ENCODE results near the gene YTHDC2. TPM values are rescaled to one million over a fixed set of nuclear protein-coding genes. Genes with fewer than 3 reads are reported as not detected.

YTHDC2 gene
- total and polyA plus RNA-seq, 10 of the 15 experiments (the other 5 are each of a cell fraction or from before 2014, with no cell fraction given) = 3.8 to 25.8 (median 16.4) TPM

GRCh38 chr5:113617191-113617796 lies 103.8 kb downstream of the YTHDC2 start:
- in situ Hi-C loops (cut with MboI) (no loop called here), intact Hi-C loops (cut with micrococcal nuclease; ENCODE audit: unreplicated experiment) (no loop called here)
- Histone ChIP-seq H2AFZ (ENCODE audit: control insufficient read depth, low read depth, low read length) (no peak overlapping the region), H3K9me3 (replicated peaks; ENCODE audit: control insufficient read depth, insufficient read depth, low read length) (no peaks in the 10 kb centered on the region), H3K4me3 (no peak overlapping the region), H3K27me3 (replicated peaks in 1 of 2; ENCODE audit: control insufficient read depth in 2 of 2, insufficient read depth in 2 of 2, low read length in 1 of 2) (no peaks in the 10 kb centered on the region), H3K4me1 (ENCODE audit: control insufficient read depth, insufficient read depth, low read length) (no peaks in the 10 kb centered on the region), H4K20me1 (ENCODE audit: control insufficient read depth, insufficient read depth) (no peaks in the 10 kb centered on the region), H3K4me2 (ENCODE audit: control insufficient read depth, insufficient read depth) (no peak overlapping the region), H3K79me2 (ENCODE audit: control insufficient read depth, insufficient read depth, low read length) (no peaks in the 10 kb centered on the region), H3K9ac (ENCODE audit: control insufficient read depth, insufficient read depth, low read length) (no peak overlapping the region), H3K27ac (ENCODE audit: control insufficient read depth, insufficient read depth) (no peak overlapping the region), H3K36me3 (ENCODE audit: control insufficient read depth in 2 of 2, insufficient read depth in 2 of 2, low read length in 1 of 2) (no peaks in the 10 kb centered on the region)
- no peak for TF ChIP-seq NKRF (conservative IDR thresholded peaks at IDR 0.05)
- no peak for TF ChIP-seq ZNF592 (IDR thresholded peaks at IDR 0.05)
- no peak for TF ChIP-seq MXI1 (IDR thresholded peaks at IDR 0.05; ENCODE audit: low read depth, low read length)
- TF ChIP-seq ZSCAN29 (IDR thresholded peaks at IDR 0.05) = no peak
- DNase-seq (ENCODE audit: low read depth, low spot score) (no peak), FAIRE-seq (no peak), ATAC-seq (no peak)
- ChIA-PET CTCF (interaction anchor here (0.9 to 1.3 kb wide), 2 partner anchors 11 to 46 kb away, joined by 3 read pairs; no protein-coding TSS in a partner anchor), SMC1A (ENCODE audit: uncharacterized antibody, unreplicated experiment) (no interaction called here), RAD21 (ENCODE audit: unreplicated experiment) (no interaction called here), POLR2A (no interaction called here)
- BruUV-seq (replicated peaks) = no TSS peak
- WGBS (ENCODE audit: insufficient coverage, insufficient replicate concordance, low lambda C conversion rate, missing lambda C conversion rate) = 78% methylated on average over 24 of the region's 33 CpGs
